B cell (primary cell): ENCODE measurements around the gene MOB2.

Experiments used
- EZH2 ChIP-seq: IDR thresholded peaks from 2 replicates; pipeline ENCODE4 v1.6.1; 2012; ENCODE audit warnings: borderline replicate concordance, low read depth, mild to moderate bottlenecking, moderate library complexity, low read length; ENCODE audit not compliant: insufficient read depth, poor library complexity, severe bottlenecking
- TF ChIP-seq, protein P1 (sequence below): fragments of 200-600 bp; IDR thresholded peaks from one replicate; pipeline ENCODE4 v1.8.0; 2022; ENCODE audit warnings: antibody characterized with exemption, mild to moderate bottlenecking

DNA sequence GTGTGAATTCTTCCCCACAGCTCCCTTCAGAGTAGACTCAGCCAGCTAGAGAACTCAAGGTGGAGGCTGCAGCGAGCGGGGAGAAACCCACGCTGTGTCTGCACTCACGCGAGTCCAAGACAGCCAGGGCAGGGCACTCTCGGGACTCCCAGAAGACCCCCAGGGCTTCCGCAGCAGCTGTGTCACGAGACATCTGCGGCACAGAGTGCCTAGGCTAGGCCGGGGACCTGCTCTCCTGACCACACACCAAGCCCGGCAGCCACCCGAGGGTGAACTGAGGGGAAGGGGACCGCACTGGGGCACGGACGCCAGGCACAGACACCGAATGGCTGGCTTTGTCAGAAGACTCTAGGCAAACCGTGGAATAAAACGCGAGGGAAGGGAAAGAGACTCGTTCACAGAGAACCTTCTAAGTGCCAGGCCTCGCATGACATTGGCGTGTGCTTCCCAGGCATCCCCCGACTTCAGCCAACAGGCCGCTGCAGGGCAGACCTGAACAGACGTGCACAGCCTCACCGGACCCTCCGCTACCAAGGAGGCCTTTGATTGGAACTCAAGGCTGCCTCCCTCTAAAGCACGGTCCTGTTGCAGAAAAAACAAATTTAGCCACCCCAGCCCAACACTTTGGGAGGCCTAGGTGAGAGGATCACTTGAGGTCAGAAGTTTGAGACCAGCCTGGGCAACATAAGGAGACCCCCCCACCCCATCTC is 18.2 kb upstream of the MOB2 start:
- TF ChIP-seq, protein P1, sequence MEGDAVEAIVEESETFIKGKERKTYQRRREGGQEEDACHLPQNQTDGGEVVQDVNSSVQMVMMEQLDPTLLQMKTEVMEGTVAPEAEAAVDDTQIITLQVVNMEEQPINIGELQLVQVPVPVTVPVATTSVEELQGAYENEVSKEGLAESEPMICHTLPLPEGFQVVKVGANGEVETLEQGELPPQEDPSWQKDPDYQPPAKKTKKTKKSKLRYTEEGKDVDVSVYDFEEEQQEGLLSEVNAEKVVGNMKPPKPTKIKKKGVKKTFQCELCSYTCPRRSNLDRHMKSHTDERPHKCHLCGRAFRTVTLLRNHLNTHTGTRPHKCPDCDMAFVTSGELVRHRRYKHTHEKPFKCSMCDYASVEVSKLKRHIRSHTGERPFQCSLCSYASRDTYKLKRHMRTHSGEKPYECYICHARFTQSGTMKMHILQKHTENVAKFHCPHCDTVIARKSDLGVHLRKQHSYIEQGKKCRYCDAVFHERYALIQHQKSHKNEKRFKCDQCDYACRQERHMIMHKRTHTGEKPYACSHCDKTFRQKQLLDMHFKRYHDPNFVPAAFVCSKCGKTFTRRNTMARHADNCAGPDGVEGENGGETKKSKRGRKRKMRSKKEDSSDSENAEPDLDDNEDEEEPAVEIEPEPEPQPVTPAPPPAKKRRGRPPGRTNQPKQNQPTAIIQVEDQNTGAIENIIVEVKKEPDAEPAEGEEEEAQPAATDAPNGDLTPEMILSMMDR: no peak
- no peak for TF ChIP-seq EZH2
